ENCODE results near the gene DEPDC5. TPM values are rescaled to one million over a fixed set of nuclear protein-coding genes. Genes with fewer than 3 reads are reported as not detected.

DEPDC5 gene
- total RNA-seq = 10.2 and 10.8 TPM in 2 replicates

DNA sequence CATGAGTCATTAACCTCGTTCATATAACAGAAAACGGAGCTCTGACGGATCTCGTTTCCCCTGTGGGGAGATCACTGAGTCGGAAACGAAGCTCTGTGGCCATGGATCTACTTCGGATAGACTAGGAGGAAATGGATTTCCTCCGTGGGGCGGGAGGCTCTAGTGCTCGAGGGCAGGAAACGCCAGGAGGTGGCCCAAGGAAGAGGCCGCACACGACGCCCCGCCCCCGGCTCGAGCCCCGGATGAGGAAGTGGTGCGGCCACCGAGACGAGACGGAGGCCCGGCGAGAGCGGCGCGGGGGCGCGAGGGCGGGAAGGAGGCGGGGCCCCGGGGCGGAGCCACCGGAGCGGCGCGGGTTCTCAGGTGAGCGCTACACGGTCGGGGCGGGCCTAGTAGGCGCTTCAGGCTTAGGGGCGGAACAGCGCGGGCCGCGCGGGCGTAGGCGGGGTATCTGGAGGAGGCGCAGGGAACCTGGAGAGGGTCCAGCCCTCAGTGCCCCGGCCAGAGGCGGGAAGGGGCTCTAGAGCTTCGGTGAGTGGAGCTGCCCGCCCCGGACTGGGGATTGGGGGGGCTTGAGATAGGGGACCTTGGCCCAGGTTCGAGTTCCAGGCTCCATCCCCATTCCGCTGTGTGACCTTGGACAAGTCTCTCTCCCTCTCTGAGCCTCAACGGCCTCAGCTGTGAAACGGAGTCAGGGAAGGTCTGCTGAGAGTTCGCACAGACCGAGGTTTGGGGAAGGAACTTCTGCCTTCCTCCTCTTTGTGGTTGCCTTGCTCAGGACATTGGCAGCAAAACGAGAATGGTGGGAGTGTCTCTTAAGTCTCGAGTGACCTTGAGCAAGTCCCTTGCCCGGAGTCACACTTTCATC is at the start of gene DEPDC5:
TSS of gene DEPDC5 (plus strand) at position 386 of the 868 bp plus-strand sequence. CDS start 903 bp downstream, outside the sequence.

DNA sequence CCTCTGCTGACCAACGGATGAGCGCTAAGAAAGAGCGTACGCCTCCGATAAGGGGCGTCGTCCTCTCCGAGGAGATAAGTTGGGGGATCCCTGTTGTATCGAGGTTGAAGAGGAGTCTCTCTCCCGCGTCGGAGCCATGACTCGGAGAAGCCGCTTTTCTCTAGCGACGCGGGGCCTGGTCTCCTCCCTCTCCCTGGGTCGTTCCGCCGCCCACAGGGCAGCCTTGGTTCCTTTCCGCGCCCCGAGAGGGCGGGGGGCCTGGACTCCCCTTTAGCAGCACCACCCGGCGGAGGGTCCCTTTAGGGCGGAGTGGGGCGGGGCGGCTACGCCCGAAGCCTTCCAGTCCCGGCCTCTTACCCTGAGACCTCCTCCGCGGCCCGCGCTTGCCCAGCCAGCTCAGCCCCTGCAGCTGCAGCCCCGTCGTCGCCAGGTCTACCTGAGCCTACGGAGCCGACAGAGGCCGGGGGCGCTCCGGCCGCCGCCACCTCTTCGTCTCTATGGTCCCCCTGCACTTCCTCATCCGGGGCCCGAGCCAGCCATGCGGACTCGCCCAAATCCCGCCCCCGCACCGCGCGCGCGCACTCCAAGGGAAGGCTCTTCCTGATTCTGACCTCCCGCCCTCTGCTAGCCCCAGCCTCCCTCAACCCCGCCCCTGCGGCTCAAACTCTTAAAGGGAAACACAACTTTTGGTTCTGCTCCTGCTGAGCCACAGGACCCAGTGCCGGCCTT is 4.0 kb upstream of the DEPDC5 start, which contains the start of gene PRR14L:
TSS of gene PRR14L (minus strand) at position 497 of the 729 bp plus-strand sequence. CDS start 11,272 bp downstream, outside the sequence.

GRCh38 chr22:31943978-31944699 is 190.3 kb downstream of the DEPDC5 start, which contains the start of gene YWHAH:
Gene YWHAH (plus strand): TSS chr22:31944535. CDS start chr22:31944734, 199 bp downstream.

Other genes with a start within 250 kb of the DEPDC5 start
- gene PISD, start 91.8 kb upstream of the DEPDC5 start, total RNA-seq = 33.6 and 46.3 TPM in 2 replicates
- 19.8 and 24.2 TPM in 2 replicates for gene PRR14L, start 3.9 kb upstream of the DEPDC5 start, total RNA-seq
- 113 and 121 TPM in 2 replicates for gene YWHAH, start 190.5 kb downstream of the DEPDC5 start, total RNA-seq

Data from endothelial cell of coronary artery (primary cell).